Measurements from ENCODE around the gene GABRG3.

GABRG3 gene

GRCh38 chr15:27196691-27197090, 225.7 kb downstream of the GABRG3 start:
- DNase-seq: no peak

- no peak for DNase-seq
These were observed 230.4 kb downstream of the GABRG3 start for GRCh38 chr15:27201425-27201824.

- DNase-seq: no peak
These were observed 239.2 kb downstream of the GABRG3 start for GRCh38 chr15:27210176-27210575.

GRCh38 chr15:27214032-27214431, 243.1 kb downstream of the GABRG3 start:
- DNase-seq: no peak

GRCh38 chr15:27214961-27215360, 244.0 kb downstream of the GABRG3 start:
- no peak for DNase-seq

DNA sequence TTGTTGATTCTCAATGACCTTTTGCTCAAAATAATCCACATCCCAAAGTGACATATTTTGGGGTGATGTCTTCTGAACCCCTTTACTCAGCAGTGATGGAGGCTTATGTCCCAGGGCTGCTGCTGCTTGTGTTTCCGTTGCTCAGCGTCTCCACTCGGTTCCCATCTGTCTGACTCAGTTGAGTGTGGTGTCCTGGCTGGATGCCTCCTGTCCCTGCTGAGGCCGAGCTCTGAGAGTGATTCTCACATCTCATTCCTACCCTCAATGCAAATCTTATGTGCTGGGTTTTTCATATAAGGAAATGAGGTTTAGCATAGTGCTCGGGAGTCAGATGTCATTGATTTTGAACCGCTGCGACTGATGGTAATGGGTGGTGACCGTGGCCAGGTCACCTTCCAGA, 247.4 kb downstream of the GABRG3 start:
- DNase-seq: no peak

- DNase-seq: no peak
These were observed 248.7 kb downstream of the GABRG3 start for GRCh38 chr15:27219636-27220035.

- no peak for DNase-seq
These were observed 249.2 kb downstream of the GABRG3 start for GRCh38 chr15:27220199-27220598.

DNA sequence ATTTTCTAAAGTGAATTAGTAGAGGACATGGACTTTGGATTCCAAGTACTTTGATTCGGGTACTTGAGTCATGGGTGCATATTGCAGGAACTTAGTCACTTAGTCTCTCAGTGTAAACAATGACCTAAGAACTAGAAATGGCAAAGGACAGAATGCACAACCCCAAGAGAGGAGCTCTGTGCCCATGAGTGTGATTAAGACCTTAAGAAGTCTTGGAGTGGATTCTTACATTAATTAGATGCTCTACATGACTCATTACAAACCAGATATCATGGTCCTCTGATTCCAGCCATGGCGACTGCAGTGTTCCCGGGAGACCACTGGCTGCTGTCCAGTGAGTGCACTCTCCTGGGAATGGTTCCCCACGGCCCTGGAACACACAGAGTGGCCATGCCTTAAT, 251.5 kb downstream of the GABRG3 start:
- no peak for DNase-seq

DNA sequence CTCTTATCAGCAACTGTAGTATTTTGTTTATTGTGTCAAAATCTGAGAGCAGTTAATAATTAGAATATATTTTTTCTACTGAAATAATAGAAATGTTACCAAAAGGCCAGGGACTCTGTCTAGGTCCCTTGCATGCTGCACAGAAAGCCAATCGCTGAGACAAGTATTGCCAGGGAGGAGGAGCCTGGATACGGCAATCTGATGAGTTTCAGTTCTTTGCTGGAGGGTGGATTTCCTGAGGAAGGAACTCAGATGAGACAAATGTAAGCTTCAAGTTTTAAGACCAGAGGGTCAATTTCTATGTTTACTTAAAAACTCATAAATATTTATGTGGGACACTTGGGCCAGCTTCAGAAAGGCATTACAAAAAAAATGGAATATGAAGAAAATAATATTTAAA, 252.2 kb downstream of the GABRG3 start:
- DNase-seq: no peak

GRCh38 chr15:27231811-27232210, 260.8 kb downstream of the GABRG3 start:
- DNase-seq: no peak

- no peak for DNase-seq
These were observed 261.9 kb downstream of the GABRG3 start for GRCh38 chr15:27232876-27233275.

DNA sequence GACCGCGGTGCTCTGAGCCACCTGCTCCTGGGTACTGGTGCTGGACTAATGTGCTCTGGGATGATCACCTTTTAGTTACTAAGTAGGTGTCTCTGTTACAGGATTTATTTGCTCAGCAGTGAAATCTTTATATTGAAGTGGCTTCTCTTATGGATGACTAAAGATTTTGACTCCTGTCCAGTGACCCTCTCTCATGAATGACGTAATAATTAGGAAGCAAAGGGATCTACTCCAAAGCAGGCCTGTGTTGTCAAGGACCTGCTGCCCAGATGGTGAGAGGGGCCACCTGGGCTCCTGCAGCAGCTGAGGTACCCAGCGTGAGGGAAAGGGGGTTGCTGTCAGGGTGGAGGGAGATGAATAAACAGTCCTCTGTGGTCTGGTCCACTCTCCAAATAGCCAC, 263.6 kb downstream of the GABRG3 start:
- DNase-seq: no peak

DNA sequence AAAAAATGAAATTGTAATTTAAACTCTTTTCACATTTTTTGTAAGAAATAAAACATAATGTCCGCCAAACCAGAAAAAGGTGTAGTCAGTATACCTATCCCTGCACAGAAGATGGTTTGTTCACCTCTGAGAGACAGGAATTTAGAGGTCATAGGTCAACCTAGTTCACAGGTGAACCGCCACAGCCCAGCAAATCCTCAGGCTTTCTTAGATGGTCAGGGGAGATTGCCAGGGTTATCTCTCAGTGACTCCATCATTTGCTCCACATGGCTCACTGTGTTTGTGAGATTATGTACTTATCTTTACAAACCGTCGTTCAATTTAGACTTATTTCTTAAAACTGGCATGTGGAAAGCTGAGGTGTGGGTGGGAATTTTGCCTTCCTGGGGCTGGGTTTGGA, 264.2 kb downstream of the GABRG3 start:
- DNase-seq: no peak

GRCh38 chr15:27235681-27236080, 264.7 kb downstream of the GABRG3 start:
- no peak for DNase-seq

DNA sequence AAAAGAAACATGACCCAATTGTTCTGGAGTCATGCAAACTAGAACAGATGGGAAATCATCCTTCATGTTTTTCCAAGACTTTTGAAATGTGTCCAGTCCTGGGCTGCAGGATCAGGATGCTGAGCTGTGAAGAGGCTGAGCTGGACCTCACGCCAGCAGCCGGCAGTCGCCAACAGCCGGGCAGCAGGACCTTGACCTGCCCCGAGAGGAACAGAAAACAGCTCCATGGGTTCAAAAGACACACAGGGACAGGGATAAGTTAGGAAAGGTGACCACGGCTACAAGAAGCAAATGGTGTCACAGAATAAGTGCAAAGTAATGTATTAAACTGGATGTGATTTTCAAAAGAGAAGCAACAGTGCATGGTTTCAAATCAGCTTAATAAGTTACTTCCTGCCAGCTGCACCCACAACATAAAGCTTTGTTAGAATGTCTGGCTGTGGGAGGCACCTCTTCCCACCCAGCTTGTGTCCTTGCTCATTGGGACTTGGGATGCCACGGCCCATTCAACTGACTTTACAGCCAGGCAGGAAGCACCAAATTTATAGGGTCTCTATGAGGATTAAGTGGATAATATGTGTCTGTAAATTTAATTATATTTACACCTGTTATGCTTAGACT, 266.4 kb downstream of the GABRG3 start:
- DNase-seq: no peak

- DNase-seq: no peak
These were observed 267.2 kb downstream of the GABRG3 start for GRCh38 chr15:27238209-27238608.

- DNase-seq: no peak
These were observed 267.9 kb downstream of the GABRG3 start for GRCh38 chr15:27238707-27239423.

DNA sequence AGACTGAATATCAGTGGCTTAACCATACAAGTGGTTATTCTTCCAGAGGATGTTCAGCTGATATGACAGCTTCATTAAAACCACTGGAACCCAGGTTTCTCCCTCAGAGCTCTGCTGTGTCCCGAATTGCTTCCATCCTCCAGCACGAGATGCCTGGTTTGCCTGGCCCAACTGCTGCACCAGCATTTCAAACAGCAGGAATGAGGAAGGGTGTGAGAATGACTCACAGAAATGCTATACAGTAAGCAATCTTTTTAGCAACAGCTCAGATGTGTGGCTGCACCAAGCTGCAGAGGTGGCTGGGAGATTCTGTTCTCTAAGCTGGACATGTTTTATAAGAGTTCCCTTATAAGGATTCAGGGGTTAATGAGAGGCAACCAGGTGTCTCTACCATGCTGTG, 271.0 kb downstream of the GABRG3 start:
- no peak for DNase-seq

DNA sequence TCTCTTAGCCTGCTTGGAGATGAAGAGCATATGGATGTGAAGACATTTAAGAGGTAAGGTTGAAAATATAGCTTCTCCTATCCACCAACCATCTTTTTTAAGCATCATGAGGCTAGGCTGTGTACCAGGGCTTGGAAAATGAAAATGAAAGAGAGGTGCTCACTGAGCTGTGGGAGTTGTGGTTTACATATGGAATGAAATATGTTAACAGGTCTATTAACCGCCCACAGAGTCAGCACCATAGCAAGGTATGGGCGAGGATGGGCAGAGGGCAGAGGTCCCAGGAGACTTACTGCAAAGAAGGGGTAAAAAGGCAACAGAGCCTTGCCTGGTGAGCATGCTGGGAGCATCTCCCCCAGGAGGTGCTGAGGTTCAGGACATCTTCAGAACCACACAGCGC, 273.1 kb downstream of the GABRG3 start:
- DNase-seq: no peak

DNA sequence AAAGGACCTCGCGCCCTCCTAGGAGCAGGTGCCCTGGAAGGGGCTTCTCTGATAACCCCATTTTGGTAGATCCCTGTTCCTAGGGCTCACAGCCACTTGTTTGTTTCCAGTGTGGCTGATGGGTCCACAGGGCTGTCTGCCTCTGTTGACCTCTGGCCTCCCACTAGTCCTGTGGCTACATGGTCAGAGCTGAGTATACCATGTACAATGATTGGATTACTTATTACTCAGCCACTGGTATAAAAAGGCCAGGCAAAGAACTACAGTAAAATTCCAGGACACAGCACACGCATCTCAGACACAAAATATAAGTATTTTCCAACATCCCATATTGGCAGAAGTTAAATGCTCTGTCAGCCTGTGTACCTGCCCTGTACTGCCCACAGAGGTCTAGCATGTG, 277.3 kb downstream of the GABRG3 start:
- DNase-seq: no peak

GRCh38 chr15:27249046-27249759, 278.2 kb downstream of the GABRG3 start:
- no peak for DNase-seq

DNA sequence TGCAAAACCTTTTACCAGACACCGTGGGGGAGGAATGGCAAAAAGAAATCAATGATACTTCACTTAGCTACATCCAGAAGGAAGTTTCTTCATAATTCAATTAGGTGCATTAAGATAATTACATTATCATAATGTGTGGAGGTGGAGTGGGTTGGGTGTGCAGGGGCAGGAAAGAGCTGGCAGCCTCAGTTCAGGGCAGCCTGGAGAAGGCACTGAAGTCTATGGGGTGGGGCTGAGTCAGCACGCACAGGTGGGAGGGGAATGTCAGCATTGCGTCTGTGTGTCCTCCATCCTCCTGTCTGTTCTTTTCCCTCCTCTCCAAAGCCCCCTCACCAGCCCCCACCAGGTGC, 278.8 kb downstream of the GABRG3 start:
- no peak for DNase-seq

GRCh38 chr15:27250223-27250622, 279.2 kb downstream of the GABRG3 start:
- DNase-seq: no peak

Measured in activated CD8-positive, alpha-beta memory T cell treated with anti-CD3 and anti-CD28 coated beads, Interleukin-2, amount 50 U/mL, for 4 hours (primary cell).